Vagina (tissue), 2 donors: ENCODE data around the gene SUDS3.

ENCODE experiments used
- POLR2AphosphoS5 ChIP-seq, 2 donors: sonication (generic); formaldehyde crosslinking; IDR thresholded peaks; one replicate each; pipeline ENCODE4 v1.9.0; 2017; ENCODE audit warnings: antibody characterized with exemption in 2 of 2, mild to moderate bottlenecking in 2 of 2, low read depth in 1 of 2; ENCODE audit not compliant: insufficient read depth in 1 of 2
- TF ChIP-seq, protein P1 (sequence below), 3 experiments: fragments of 450-650 bp in 2 of 3; fragments of 200-600 bp in 1 of 3; sonication (generic) in 1 of 3; IDR thresholded peaks; one replicate each; pipeline ENCODE4 v1.5.1; 2017 to 2019; ENCODE audit warnings: antibody characterized with exemption in 3 of 3, mild to moderate bottlenecking in 2 of 3, moderate library complexity in 2 of 3

- TF ChIP-seq, protein P1, sequence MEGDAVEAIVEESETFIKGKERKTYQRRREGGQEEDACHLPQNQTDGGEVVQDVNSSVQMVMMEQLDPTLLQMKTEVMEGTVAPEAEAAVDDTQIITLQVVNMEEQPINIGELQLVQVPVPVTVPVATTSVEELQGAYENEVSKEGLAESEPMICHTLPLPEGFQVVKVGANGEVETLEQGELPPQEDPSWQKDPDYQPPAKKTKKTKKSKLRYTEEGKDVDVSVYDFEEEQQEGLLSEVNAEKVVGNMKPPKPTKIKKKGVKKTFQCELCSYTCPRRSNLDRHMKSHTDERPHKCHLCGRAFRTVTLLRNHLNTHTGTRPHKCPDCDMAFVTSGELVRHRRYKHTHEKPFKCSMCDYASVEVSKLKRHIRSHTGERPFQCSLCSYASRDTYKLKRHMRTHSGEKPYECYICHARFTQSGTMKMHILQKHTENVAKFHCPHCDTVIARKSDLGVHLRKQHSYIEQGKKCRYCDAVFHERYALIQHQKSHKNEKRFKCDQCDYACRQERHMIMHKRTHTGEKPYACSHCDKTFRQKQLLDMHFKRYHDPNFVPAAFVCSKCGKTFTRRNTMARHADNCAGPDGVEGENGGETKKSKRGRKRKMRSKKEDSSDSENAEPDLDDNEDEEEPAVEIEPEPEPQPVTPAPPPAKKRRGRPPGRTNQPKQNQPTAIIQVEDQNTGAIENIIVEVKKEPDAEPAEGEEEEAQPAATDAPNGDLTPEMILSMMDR (IDR thresholded peaks at IDR 0.05), result no peak
- no peak for TF ChIP-seq POLR2AphosphoS5 (IDR thresholded peaks at IDR 0.05; ENCODE audit: insufficient read depth in 1 of 2, low read depth in 1 of 2)
Measured at GRCh38 chr12:118361092-118361404, 15.3 kb upstream of the SUDS3 start.
